ENCODE results near the gene MYD88.

DNA sequence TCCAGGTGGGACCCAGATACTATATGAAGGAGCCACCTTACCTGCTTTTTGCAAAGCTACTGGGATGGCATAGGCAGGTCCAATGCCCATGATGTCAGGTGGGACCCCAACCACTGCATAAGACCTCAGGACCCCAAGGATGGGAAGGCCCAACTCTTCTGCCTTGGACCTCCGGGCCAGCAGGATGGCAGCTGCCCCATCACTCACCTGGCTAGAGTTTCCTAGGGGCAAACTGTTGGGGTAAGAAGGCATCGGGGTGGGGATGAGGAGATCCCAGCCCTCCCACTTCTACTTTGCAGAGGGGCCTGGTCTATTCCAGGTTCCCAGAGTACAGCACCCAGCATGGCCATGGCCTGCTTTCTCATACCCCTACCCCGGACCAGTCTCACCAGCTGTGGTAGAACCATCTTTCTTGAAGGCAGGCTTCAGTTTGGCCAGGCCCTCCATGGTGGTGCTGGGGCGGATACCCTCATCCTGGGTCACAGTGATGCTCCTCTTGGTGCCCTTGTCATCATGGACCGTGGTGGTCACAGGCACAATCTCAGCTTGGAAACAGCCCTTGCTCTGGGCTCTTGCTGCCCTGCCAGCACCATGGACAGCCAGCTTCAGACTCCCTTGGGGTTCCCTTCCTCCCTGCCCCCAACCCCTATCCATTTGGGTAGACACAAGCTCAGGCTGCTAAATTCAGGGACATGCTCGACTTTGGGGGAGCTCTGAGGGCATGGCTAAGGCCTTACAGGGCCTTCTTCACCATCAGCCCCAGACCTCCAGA, 12.2 kb upstream of the MYD88 start:
- TF ChIP-seq POLR2A (IDR thresholded peaks at IDR 0.05) = no peak
- TF ChIP-seq, protein P1, sequence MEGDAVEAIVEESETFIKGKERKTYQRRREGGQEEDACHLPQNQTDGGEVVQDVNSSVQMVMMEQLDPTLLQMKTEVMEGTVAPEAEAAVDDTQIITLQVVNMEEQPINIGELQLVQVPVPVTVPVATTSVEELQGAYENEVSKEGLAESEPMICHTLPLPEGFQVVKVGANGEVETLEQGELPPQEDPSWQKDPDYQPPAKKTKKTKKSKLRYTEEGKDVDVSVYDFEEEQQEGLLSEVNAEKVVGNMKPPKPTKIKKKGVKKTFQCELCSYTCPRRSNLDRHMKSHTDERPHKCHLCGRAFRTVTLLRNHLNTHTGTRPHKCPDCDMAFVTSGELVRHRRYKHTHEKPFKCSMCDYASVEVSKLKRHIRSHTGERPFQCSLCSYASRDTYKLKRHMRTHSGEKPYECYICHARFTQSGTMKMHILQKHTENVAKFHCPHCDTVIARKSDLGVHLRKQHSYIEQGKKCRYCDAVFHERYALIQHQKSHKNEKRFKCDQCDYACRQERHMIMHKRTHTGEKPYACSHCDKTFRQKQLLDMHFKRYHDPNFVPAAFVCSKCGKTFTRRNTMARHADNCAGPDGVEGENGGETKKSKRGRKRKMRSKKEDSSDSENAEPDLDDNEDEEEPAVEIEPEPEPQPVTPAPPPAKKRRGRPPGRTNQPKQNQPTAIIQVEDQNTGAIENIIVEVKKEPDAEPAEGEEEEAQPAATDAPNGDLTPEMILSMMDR (IDR thresholded peaks at IDR 0.05) = no peak
